Stomach (tissue), 9 donors: Measurements from ENCODE around the gene ZNF433. TPM values are rescaled to one million over a fixed set of nuclear protein-coding genes. Genes with fewer than 3 reads are reported as not detected.
A peak's percentile ranks its signal among the peaks of the same experiment; 100 is the strongest.

ENCODE experiments used
- DNase-seq, 2 donors: peaks; one replicate each; pipeline versions ENCODE4 v3.0.0 to v3.0.0-alpha.2; 2013 to 2019
- H3K27ac ChIP-seq, 5 donors: fragments of 200-600 bp in 4 of 5; sonication (generic) in 4 of 5; one replicate each; pipeline ENCODE4 v1.5.1; 2013 to 2019; ENCODE audit warnings: mild to moderate bottlenecking in 1 of 5, moderate library complexity in 1 of 5
- H3K27me3 ChIP-seq, 3 donors: fragments of 200-600 bp; sonication (generic); one replicate each; pipeline ENCODE4 v1.5.1; 2017 to 2019; ENCODE audit warnings: mixed run types in 1 of 3
- H3K36me3 ChIP-seq, 4 donors: fragments of 200-600 bp; sonication (generic); 1 replicate in 3 of 4; 2 replicates in 1 of 4; pipeline ENCODE4 v1.5.1; 2016 to 2019
- H3K4me1 ChIP-seq, 4 donors: fragments of 200-600 bp; sonication (generic); one replicate each; pipeline ENCODE4 v1.5.1; 2016 to 2019
- H3K4me3 ChIP-seq, 4 donors: fragments of 200-600 bp; sonication (generic) in 3 of 4; one replicate each; pipeline ENCODE4 v1.5.1; 2016 to 2019; ENCODE audit warnings: mild to moderate bottlenecking in 1 of 4
- H3K9me3 ChIP-seq, 4 donors: fragments of 200-600 bp; sonication (generic); one replicate each; pipeline ENCODE4 v1.5.1; 2016 to 2019
- EP300 ChIP-seq: sonication (generic); formaldehyde crosslinking; IDR thresholded peaks from one replicate; pipeline ENCODE4 v1.6.1; 2017; ENCODE audit warnings: antibody characterized with exemption
- POLR2A ChIP-seq, 4 donors: fragments of 450-650 bp; IDR thresholded peaks; one replicate each; pipeline ENCODE4 v1.6.1; 2016; ENCODE audit warnings: antibody characterized with exemption in 4 of 4, control low read depth in 2 of 4, mild to moderate bottlenecking in 1 of 4, moderate library complexity in 1 of 4
- POLR2AphosphoS5 ChIP-seq, 3 donors: sonication (generic); formaldehyde crosslinking; IDR thresholded peaks; one replicate each; pipeline ENCODE4 v1.6.1; 2016; ENCODE audit warnings: antibody characterized with exemption in 3 of 3
- WGBS, 5 donors: extraction: QIAGEN DNeasy Blood & Tissue Kit in 3 of 5; methylation state at CpG; one replicate each; pipeline versions ENCODE4 v1.1.5 to v1.1.7; 2013 to 2018; 5-methylcytosine and 5-hydroxymethylcytosine counted together
- intact Hi-C: fragments of 100-400 bp; cut with DNase I; formaldehyde crosslinking; loops from one replicate; pipeline ENCODE4 v1.15.1; 2023; ENCODE audit warnings: low total_unique reads
- polyA plus RNA-seq, 3 donors: library from polyadenylated mRNA; stranded (reverse); fragments of 200-250 nt; gene quantifications; one replicate each; pipeline ENCODE4 v1.2.3, GENCODE V29; 2013
- total RNA-seq, 5 donors: library from RNA; depleted of rRNA; stranded (reverse); fragments of >200 nt; gene quantifications; one replicate each; pipeline versions ENCODE4 v1.1.0 to v1.2.3, GENCODE V29; 2014 to 2016
- TF ChIP-seq, protein P1 (sequence below), 7 experiments: fragments of 450-650 bp in 4 of 7; fragments of 200-600 bp in 3 of 7; sonication (generic) in 3 of 7; IDR thresholded peaks; one replicate each; pipeline ENCODE4 v1.5.1; 2016 to 2019; ENCODE audit warnings: antibody characterized with exemption in 7 of 7, control low read depth in 2 of 7, mild to moderate bottlenecking in 1 of 7
- donor health status: healthy with polysubstance abuse.
- donor health status: Bipolar disorder and iron deficiency.
- donor health status: healthy.

ZNF433 gene
- total and polyA plus RNA-seq, 8 donors: 1.2 to 19.0 (median 5.8) TPM; not detected in 1

DNA sequence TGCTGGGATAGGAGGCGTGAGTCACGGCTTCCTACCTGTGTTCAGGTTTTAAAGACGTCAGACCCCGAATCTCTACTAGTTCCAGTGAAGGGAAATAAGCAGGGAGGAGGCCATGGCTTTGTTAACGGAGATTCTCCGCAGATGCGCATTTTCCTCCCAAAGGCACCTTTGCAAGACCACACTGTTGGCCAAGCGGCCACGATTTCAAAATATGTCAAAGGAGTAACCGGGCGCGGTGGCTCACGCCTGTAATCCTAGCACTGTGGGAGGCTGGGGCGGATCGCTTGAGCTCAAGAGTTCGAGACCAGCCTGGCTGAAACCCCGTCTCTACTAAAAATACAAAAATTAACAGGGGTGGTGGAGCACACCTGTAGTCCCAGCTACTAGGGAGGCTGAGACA lies 48.7 kb downstream of the ZNF433 start:
- peak overlapping the region in 2 of 4 donors; percentile 89 to 99 for H3K4me3 ChIP-seq
- H3K36me3 ChIP-seq: no peaks in the 10 kb centered on the region
- H3K9me3 ChIP-seq: peaks cover 0 to 16% (median 10%) of the 10 kb centered on the region in 4 donors
- no peaks in the 10 kb centered on the region for H3K27me3 ChIP-seq
- WGBS, 5 donors: 90 to 94% (median 92%) methylated on average over 17 of the region's 17 CpGs
- H3K4me1 ChIP-seq: peaks cover 0 to 22% (median 13%) of the 10 kb centered on the region in 4 donors
- no peak for DNase-seq
- H3K27ac ChIP-seq: no peak overlapping the region
- no peak for TF ChIP-seq EP300
- intact Hi-C loops: loop anchor here (10.0 kb wide), 1 partner anchor 62 kb away; the partner anchor contains the start of gene ZNF700

DNA sequence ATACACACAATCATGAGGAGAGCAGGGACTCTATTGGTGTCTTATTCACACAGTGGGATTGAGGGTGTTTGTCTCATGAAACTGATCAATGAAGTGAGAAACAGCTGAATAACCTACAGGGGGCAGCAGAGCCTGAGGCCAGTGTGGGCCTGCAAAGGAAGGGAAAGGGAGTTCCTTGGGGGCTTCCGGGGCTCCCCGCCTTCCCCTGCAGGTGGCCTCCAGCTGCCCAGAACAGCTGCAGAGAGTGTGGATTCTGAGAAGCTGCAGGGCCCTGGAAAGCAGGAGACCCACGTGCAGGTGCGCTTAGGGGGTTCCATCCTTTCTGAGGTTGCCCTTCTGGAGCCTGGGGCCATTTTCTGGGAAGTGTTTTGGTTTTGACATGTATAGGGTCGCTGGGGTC lies 50.5 kb downstream of the ZNF433 start:
- H3K36me3 ChIP-seq: peaks cover 0 to 2% (median under 1%) of the 10 kb centered on the region in 4 donors
- no peak overlapping the region for H3K4me3 ChIP-seq
- TF ChIP-seq, protein P1, sequence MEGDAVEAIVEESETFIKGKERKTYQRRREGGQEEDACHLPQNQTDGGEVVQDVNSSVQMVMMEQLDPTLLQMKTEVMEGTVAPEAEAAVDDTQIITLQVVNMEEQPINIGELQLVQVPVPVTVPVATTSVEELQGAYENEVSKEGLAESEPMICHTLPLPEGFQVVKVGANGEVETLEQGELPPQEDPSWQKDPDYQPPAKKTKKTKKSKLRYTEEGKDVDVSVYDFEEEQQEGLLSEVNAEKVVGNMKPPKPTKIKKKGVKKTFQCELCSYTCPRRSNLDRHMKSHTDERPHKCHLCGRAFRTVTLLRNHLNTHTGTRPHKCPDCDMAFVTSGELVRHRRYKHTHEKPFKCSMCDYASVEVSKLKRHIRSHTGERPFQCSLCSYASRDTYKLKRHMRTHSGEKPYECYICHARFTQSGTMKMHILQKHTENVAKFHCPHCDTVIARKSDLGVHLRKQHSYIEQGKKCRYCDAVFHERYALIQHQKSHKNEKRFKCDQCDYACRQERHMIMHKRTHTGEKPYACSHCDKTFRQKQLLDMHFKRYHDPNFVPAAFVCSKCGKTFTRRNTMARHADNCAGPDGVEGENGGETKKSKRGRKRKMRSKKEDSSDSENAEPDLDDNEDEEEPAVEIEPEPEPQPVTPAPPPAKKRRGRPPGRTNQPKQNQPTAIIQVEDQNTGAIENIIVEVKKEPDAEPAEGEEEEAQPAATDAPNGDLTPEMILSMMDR (IDR thresholded peaks at IDR 0.05): no peak
- TF ChIP-seq EP300: no peak
- TF ChIP-seq POLR2A (IDR thresholded peaks at IDR 0.05): no peak
- TF ChIP-seq POLR2AphosphoS5 (IDR thresholded peaks at IDR 0.05): no peak
- peak in 1 of 2 donors; percentile 13 for DNase-seq
- H3K27me3 ChIP-seq: no peaks in the 10 kb centered on the region
- H3K9me3 ChIP-seq: peaks cover 11 to 34% (median 28%) of the 10 kb centered on the region in 4 donors
- intact Hi-C loops: loop anchor here (10.0 kb wide), 1 partner anchor 60 kb away; the partner anchor contains the start of gene ZNF700
- no peak overlapping the region for H3K27ac ChIP-seq
- peaks cover 0 to 22% (median 13%) of the 10 kb centered on the region in 4 donors for H3K4me1 ChIP-seq
- 24 to 36% (median 33%) methylated on average over 5 of the region's 5 CpGs for WGBS, 5 donors

DNA sequence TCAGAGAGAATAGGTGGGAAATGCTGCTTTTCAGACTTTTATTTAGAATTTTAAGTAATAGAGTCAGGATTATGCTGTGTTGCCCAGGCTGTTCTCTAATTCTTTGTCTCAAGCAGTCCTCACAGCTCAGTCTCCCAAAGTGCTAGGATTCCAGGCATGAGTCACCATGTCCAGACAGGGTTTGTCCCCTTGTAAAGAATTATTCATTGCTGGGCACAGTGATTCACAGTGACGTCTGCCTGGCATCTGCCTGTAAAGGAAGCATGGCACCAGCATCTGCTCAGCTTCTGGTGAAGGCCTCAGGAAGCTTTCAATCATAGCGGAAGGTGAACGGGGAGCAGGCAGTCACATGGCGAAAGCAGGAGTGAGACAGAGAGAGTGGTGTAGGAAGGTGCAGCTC lies 53.0 kb downstream of the ZNF433 start:
- intact Hi-C loops: loop anchor here (10.0 kb wide), 1 partner anchor 58 kb away; the partner anchor contains the start of gene ZNF700
- H3K9me3 ChIP-seq: peaks cover 27 to 58% (median 51%) of the 10 kb centered on the region in 4 donors

DNA sequence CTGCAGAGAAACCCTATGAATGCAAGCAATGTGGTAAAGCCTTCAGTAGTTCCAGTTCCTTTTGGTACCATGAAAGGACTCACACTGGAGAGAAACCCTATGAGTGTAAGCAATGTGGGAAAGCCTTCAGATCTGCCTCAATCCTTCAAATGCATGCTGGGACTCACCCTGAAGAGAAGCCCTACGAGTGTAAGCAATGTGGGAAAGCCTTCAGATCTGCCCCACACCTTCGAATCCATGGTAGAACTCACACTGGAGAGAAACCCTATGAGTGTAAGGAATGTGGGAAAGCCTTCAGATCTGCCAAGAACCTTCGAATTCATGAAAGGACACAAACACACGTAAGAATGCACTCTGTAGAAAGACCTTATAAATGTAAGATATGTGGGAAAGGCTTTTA lies 56.0 kb downstream of the ZNF433 start:
- TF ChIP-seq EP300 (no peak), POLR2AphosphoS5 (IDR thresholded peaks at IDR 0.05) (no peak), POLR2A (IDR thresholded peaks at IDR 0.05) (no peak)
- TF ChIP-seq, protein P1 (IDR thresholded peaks at IDR 0.05): no peak
- 86 to 94% (median 92%) methylated on average over 4 of the region's 4 CpGs for WGBS, 5 donors
- Histone ChIP-seq H3K4me3 (no peak overlapping the region), H3K9me3 (peaks cover 27 to 84% (median 70%) of the 10 kb centered on the region in 4 donors), H3K27ac (no peak overlapping the region), H3K27me3 (no peaks in the 10 kb centered on the region), H3K36me3 (peaks cover 12 to 52% (median 33%) of the 10 kb centered on the region in 4 donors), H3K4me1 (no peaks in the 10 kb centered on the region)
- intact Hi-C loops: no loop called here
- no peak for DNase-seq

More for the DNA sequence above, 53.0 kb downstream of the ZNF433 start:
- DNase-seq: no peak
- no peak overlapping the region for H3K27ac ChIP-seq
- H3K36me3 ChIP-seq: peaks cover 12 to 27% (median 23%) of the 10 kb centered on the region in 4 donors
- no peaks in the 10 kb centered on the region for H3K27me3 ChIP-seq
- H3K4me3 ChIP-seq: no peak overlapping the region
- TF ChIP-seq POLR2AphosphoS5 (IDR thresholded peaks at IDR 0.05) (no peak), EP300 (no peak), POLR2A (IDR thresholded peaks at IDR 0.05) (no peak)
- TF ChIP-seq, protein P1 (IDR thresholded peaks at IDR 0.05): no peak
- WGBS, 5 donors: 85 to 94% (median 90%) methylated on average over 4 of the region's 4 CpGs
- H3K4me1 ChIP-seq: peaks cover 0 to 7% (median 4%) of the 10 kb centered on the region in 4 donors

GRCh38 chr19:11978492-11979100 lies 56.9 kb downstream of the ZNF433 start:
- 93 to 98% (median 95%) methylated on average over 9 of the region's 9 CpGs for WGBS, 5 donors
- Histone ChIP-seq H3K4me3 (no peak overlapping the region), H3K27ac (no peak overlapping the region), H3K9me3 (peaks cover 27 to 89% (median 73%) of the 10 kb centered on the region in 4 donors), H3K36me3 (peaks cover 12 to 54% (median 33%) of the 10 kb centered on the region in 4 donors), H3K27me3 (no peaks in the 10 kb centered on the region), H3K4me1 (no peaks in the 10 kb centered on the region)
- intact Hi-C loops: no loop called here
- DNase-seq: no peak
- no peak for TF ChIP-seq POLR2A (IDR thresholded peaks at IDR 0.05)
- TF ChIP-seq, protein P1 (IDR thresholded peaks at IDR 0.05): no peak
- TF ChIP-seq EP300: no peak
- TF ChIP-seq POLR2AphosphoS5 (IDR thresholded peaks at IDR 0.05): no peak
